Endothelial cell of hepatic sinusoid (primary cell): ENCODE measurements around the gene MAP3K12.

Experiments used
- in situ Hi-C: cut with HindIII; loops from 2 replicates; pipeline ENCODE4 v1.10.0; 2017; ENCODE audit warnings: low sequenced_read_pairs

MAP3K12 gene

DNA sequence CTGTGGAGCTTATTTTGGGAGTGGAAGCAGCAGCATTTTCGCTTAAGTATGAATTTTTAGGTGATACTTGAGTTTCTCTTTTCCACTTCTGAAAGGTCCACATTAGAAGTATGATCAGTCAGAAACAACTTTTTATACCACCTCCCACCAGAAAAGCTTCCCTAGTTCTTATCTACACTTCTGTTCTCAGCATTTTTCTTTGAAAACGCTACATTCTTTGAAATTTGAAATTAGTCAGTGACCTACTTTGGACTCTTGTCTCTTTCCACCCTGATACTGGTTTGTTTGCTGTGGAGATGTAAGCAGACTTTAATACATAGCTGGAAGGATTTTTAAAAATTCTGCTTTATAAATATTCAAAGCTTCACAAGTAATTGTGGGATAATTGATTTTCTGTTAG, 25.2 kb downstream of the MAP3K12 start:
- in situ Hi-C loops: loop anchor here (5.0 kb wide), 1 partner anchor 38 kb away; no protein-coding TSS in a partner anchor

DNA sequence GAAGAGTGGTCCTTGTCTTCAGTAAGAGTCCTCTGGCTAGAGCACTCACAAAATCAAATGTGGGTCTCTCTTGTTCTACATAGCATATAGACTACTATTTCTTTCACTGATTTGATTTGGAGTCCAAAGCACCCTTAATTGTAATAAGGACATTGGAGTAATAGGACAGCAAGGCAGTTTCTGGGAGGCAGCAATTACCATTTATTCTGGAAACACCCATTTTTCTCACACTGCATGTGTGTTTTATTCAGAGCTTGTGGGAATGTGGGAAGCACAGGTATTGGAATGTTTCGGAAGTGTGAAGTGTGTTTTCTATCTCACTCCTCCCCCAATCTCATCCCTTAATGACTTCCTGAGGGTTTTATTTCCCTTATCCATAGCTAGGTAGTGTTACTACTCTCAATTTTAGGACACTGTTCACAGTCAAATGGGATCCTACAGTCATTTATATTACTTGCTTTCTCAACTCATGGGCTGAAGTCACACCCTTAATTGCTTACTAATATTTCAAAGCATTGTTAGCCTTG, 27.1 kb downstream of the MAP3K12 start:
- in situ Hi-C loops: loop anchor here (5.0 kb wide), 1 partner anchor 40 kb away; no protein-coding TSS in a partner anchor

- in situ Hi-C loops: no loop called here
These were observed 31.0 kb downstream of the MAP3K12 start for GRCh38 chr12:53468282-53468681.

GRCh38 chr12:53467880-53468279, 31.4 kb downstream of the MAP3K12 start:
- in situ Hi-C loops: no loop called here

DNA sequence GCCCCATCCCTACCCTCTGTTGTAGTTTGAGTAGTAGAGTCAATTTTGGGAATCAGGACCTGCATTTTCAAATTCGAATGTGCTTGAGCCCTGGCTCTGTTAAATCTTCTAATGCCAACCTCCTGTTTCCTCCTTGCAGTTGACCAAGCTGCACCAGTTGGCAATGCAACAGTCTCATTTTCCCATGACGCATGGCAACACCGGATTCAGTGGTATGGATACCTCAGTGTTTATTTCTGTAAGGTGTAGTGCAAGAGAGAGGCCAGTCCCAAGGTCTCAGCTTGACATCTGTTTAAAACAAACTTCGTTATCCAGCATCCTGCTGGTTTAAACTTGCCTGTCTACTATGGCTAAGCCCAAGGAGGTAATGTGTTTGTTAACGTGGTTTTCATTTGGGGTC, 32.2 kb downstream of the MAP3K12 start:
- in situ Hi-C loops: no loop called here

DNA sequence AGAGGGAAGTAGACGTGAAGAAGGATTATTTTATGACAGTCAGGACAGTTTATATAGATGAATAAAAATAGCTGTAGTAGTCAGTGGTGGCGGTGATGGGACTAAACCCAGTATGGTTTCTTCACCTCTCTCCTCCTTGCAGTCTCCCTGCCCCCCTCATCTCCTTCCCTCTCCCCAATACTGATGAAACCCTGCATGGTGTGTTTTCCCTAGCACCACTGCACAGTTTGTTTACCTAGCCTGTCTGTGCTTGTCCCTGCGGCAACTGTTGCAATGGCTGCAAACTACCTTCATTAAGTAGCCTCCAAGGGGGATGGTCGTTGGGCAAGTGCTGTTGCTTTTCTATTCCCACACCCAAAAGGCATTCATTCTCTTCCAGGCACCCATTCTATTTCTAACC, 32.6 kb downstream of the MAP3K12 start:
- in situ Hi-C loops: no loop called here

GRCh38 chr12:53465679-53466078, 33.6 kb downstream of the MAP3K12 start:
- in situ Hi-C loops: no loop called here

DNA sequence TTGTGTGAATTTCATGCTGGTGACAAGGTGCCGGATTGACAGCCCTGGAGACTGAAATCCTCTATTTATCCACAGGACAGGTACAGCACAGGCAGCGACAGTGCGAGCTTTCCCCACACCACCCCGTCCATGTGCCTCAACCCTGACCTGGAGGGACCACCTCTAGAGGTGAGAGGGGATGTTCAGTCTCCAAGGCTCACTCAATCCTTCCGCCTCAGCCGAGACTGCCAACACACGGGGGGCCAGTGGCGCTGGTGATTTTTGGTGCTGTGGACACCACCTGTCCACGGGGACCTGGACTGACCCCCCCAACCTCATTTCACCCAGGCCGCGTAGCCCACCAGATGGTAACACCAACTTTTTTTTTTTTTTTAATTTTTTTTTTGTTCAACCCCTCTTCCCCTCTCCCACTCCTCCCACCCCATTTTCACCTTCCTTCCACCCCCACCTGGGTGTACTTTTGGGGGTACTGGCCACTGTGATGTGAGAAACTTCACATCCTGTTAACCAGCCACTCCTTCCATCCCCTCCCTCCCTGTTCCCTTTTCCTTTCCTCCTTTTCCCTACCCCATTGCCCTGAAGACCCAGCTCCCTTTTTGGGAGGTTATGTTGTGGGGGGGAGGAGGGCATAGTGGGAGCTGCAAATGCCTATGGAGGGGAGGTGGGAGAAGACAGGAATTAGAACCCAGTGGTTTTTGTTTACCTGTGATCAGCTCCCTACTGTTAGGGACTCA, 34.4 kb downstream of the MAP3K12 start:
- in situ Hi-C loops: no loop called here

GRCh38 chr12:53463802-53464560, 35.3 kb downstream of the MAP3K12 start:
- in situ Hi-C loops: no loop called here

DNA sequence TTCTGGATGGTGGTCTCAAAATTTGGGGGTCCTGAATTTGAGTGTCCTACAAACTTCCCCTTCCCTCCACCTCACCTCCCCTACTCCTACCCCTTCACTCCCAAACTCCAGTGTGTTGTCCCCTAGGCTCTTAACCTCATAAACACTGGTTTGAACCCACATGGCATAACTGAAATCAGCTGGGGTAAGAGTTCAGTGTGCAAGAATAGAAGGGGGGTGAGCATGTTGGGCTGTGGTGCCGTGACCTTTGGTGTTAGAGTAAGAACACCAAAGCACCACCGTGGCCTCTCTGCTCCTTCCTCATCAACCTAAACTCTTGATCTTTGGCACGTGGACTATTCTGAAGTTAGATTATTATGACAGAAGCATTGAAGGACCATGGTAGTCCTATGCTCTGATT, 36.3 kb downstream of the MAP3K12 start:
- in situ Hi-C loops: no loop called here

DNA sequence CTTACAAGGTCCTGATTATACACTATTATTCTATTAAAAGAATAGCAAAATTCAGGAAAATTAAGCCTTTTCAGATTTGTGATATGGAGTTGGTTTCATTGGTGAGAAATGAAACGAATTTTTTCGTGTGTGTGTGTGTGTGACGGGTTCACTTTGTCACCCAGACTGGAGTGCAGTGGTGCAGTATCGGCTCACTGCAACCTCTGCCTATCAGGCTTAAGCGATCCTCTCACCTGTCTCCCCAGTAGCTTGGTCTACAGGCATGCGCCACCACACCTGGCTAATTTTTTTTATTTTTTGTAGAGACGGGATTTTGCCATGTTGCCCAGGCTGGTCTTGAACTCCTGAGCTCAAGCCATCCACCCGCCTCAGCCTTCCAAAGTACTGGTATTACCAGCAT, 37.7 kb downstream of the MAP3K12 start:
- in situ Hi-C loops: no loop called here

- in situ Hi-C loops: no loop called here
These were observed 38.2 kb downstream of the MAP3K12 start for GRCh38 chr12:53461059-53461458.

- in situ Hi-C loops: no loop called here
These were observed 40.2 kb downstream of the MAP3K12 start for GRCh38 chr12:53459097-53459496.

- in situ Hi-C loops: no loop called here
These were observed 42.4 kb downstream of the MAP3K12 start for GRCh38 chr12:53456654-53457366.

- in situ Hi-C loops: no loop called here
These were observed 44.6 kb downstream of the MAP3K12 start for GRCh38 chr12:53454707-53455106.

DNA sequence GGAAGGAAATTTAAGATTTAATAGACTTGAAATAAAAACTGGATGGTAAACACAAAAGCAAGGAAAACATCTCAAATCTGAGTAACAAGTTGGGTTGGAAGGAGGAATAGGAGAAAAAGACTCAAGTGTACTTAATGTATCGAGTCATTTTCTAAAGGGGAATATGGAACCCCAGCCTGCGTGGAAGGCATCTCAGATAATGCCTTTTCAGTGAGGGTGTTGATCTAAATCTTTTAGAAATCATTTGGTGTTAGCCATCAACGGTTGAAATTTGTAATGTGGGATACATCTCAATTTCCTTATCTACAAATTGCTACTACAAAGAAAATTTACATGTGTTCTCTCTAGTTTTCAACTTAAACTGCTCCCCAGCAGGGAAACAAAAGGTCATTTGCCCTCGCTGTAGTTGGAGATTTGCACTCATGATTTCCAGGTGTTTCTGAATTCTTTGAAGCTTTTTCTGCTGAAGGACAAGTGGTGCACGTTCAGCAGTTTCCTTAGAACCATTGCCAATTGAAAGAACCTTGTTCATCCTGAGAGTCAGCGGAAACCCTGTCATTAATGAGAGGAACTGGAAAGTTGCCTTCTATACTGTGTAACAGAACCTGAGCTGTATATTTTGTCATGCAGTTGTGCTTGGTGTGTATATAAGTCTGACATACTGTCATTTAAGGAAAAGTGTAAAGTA, 45.2 kb downstream of the MAP3K12 start:
- in situ Hi-C loops: no loop called here

- in situ Hi-C loops: no loop called here
These were observed 46.8 kb downstream of the MAP3K12 start for GRCh38 chr12:53452159-53453077.

GRCh38 chr12:53451661-53452158, 47.5 kb downstream of the MAP3K12 start, which contains the start of gene PCBP2:
PCBP2 (plus strand) TSS chr12:53452102; CDS start chr12:53454801, 2,699 bp downstream.
- in situ Hi-C loops: no loop called here

DNA sequence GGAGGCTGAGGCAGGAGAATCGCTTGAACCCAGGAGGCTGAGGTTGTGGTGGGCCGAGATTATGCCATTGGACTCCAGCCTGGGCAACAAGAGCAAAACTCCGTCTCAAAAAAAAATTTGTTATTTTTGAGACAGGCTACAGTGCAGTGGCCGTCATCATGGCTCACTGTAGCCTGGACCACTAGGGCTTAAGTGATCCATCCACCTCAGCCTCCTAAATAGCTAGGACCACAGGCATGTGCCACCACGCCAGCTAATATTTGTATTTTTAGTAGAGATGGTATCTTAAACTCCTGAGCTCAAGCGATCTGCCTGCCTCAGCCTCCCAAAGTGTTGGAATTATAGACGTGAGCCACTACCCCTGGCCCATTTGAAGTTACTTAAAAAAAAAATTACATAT, 48.3 kb downstream of the MAP3K12 start:
- in situ Hi-C loops: no loop called here
